Neural crest cell (in vitro differentiated cells): Measurements from ENCODE around the gene INSYN2A. TPM values are rescaled to one million over a fixed set of nuclear protein-coding genes. Genes with fewer than 3 reads are reported as not detected.

Experiments
- DNase-seq: peaks from one replicate; pipeline ENCODE4 v3.0.0; 2021; ENCODE audit warnings: low read depth, mixed read lengths, low spot score
- H3K27ac Mint-ChIP-seq: one replicate; pipeline ENCODE4 v1.8.0; 2021; ENCODE audit warnings: mild to moderate bottlenecking, mixed read lengths; ENCODE audit not compliant: unreplicated experiment
- H3K27me3 Mint-ChIP-seq: 2 replicates; pipeline ENCODE4 v1.8.0; 2021; ENCODE audit warnings: low read depth, mild to moderate bottlenecking, mixed read lengths
- H3K36me3 Mint-ChIP-seq: 2 replicates; pipeline ENCODE4 v1.8.0; 2021; ENCODE audit warnings: low read depth, mild to moderate bottlenecking, mixed read lengths
- H3K4me1 Mint-ChIP-seq: 2 replicates; pipeline ENCODE4 v1.8.0; 2021; ENCODE audit warnings: mixed read lengths
- H3K4me3 Mint-ChIP-seq: one replicate; pipeline ENCODE4 v1.8.0; 2021; ENCODE audit warnings: mild to moderate bottlenecking, mixed read lengths
- H3K9me3 Mint-ChIP-seq: 2 replicates; pipeline ENCODE4 v1.8.0; 2021; ENCODE audit warnings: mixed read lengths
- total RNA-seq: library from RNA; stranded (reverse); gene quantifications from 2 replicates; pipeline ENCODE4 v1.2.1, GENCODE V29; 2021
- TF ChIP-seq, protein P1 (sequence below): fragments of 200-600 bp; sonication (generic); conservative IDR thresholded peaks from 2 replicates; pipeline ENCODE4 v1.5.0; 2021; ENCODE audit warnings: antibody characterized with exemption, mild to moderate bottlenecking

Gene INSYN2A
- total RNA-seq, 1 donor from 2014 or later: 0.12 TPM

DNA sequence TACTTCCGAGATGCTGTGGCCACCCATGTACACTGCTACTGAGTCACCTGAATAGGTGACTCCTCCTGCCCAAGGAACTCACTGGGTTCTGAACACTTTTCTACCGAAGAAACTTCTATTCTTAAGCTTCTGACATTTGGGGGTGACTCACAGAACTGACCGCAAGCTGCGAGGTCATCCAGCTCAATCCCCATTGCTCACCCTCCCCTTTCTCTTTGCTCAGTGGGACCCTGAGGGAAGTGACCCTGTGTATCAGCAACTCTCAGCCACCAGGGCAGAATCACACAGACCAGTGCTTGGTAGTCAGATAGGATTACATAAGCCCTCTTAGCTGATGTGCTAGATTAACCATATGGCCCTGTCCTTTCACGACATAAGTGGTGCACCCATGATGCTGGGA is 46.3 kb downstream of the INSYN2A start:
- TF ChIP-seq, protein P1, sequence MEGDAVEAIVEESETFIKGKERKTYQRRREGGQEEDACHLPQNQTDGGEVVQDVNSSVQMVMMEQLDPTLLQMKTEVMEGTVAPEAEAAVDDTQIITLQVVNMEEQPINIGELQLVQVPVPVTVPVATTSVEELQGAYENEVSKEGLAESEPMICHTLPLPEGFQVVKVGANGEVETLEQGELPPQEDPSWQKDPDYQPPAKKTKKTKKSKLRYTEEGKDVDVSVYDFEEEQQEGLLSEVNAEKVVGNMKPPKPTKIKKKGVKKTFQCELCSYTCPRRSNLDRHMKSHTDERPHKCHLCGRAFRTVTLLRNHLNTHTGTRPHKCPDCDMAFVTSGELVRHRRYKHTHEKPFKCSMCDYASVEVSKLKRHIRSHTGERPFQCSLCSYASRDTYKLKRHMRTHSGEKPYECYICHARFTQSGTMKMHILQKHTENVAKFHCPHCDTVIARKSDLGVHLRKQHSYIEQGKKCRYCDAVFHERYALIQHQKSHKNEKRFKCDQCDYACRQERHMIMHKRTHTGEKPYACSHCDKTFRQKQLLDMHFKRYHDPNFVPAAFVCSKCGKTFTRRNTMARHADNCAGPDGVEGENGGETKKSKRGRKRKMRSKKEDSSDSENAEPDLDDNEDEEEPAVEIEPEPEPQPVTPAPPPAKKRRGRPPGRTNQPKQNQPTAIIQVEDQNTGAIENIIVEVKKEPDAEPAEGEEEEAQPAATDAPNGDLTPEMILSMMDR: no peak
- H3K9me3 Mint-ChIP-seq: no peaks in the 10 kb centered on the region
- peaks cover under 1% of the 10 kb centered on the region for H3K36me3 Mint-ChIP-seq
- H3K4me3 Mint-ChIP-seq: no peak overlapping the region
- H3K27ac Mint-ChIP-seq: no peak overlapping the region
- peaks cover 26% of the 10 kb centered on the region for H3K4me1 Mint-ChIP-seq
- H3K27me3 Mint-ChIP-seq: no peaks in the 10 kb centered on the region
- DNase-seq: no peak

GRCh38 chr10:127149501-127150081 is 46.8 kb downstream of the INSYN2A start:
- H3K4me1 Mint-ChIP-seq: peaks cover 26% of the 10 kb centered on the region
- no peak overlapping the region for H3K4me3 Mint-ChIP-seq
- H3K36me3 Mint-ChIP-seq: peaks cover 3% of the 10 kb centered on the region
- H3K27me3 Mint-ChIP-seq: no peaks in the 10 kb centered on the region
- DNase-seq: no peak
- no peak overlapping the region for H3K27ac Mint-ChIP-seq
- no peaks in the 10 kb centered on the region for H3K9me3 Mint-ChIP-seq
- TF ChIP-seq, protein P1: no peak

- H3K27me3 Mint-ChIP-seq: no peaks in the 10 kb centered on the region
- peaks cover 31% of the 10 kb centered on the region for H3K4me1 Mint-ChIP-seq
- no peak overlapping the region for H3K4me3 Mint-ChIP-seq
- TF ChIP-seq, protein P1: no peak
- H3K27ac Mint-ChIP-seq: no peak overlapping the region
- no peaks in the 10 kb centered on the region for H3K9me3 Mint-ChIP-seq
- peaks cover 6% of the 10 kb centered on the region for H3K36me3 Mint-ChIP-seq
- no peak for DNase-seq
Measured at GRCh38 chr10:127148933-127149220, 47.5 kb downstream of the INSYN2A start.

DNA sequence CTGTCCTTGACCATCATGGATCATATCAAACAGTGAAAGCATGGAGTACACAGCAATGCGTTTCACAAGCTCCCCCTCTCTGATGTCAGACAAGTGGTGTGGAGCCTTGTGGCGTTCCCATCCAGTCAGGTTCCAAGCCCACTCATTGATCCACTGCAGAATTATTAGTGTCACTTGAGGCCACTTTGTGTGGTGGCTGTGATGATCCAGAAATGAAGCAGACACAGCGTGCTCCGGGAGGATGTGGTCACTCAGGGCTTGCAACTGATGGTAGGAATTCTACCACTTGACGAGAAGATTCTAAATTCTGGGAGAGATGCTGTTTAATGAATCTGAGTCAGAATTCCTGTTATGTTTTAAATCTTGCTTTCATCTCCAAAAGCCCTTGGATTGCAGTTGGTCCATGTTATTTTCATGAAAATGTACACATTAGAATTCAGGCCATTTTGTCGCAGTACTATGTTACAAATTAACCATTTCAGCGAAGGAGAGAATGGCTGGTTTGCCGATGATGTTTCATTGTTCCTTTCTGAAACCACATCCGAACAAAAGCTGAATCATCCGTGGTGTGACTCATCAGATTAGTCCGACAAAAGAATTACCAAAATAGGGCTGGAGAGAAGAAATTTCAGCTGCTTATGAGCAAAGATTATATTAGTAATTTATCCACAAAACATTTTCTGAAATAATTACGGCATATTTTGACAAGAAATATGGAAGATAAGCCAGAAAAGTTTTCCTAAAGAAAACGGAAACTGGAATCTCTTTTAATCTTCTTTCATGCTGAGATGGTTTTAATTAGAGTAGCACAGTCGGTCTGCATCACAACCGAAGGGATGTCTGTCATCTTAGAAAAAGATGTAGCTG is 48.1 kb downstream of the INSYN2A start:
- Mint-ChIP-seq H3K27me3 (no peaks in the 10 kb centered on the region), H3K4me1 (peaks cover 33% of the 10 kb centered on the region), H3K4me3 (no peak overlapping the region), H3K27ac (no peak overlapping the region), H3K36me3 (peaks cover 7% of the 10 kb centered on the region), H3K9me3 (no peaks in the 10 kb centered on the region)
- DNase-seq: no peak
- TF ChIP-seq, protein P1: no peak

- Mint-ChIP-seq H3K4me1 (peaks cover 39% of the 10 kb centered on the region), H3K9me3 (no peaks in the 10 kb centered on the region)
Measured at GRCh38 chr10:127146661-127147060, 49.7 kb downstream of the INSYN2A start.

More at GRCh38 chr10:127146661-127147060, 49.7 kb downstream of the INSYN2A start:
- H3K36me3 Mint-ChIP-seq: peaks cover 7% of the 10 kb centered on the region
- H3K4me3 Mint-ChIP-seq: no peak overlapping the region
- no peaks in the 10 kb centered on the region for H3K27me3 Mint-ChIP-seq
- TF ChIP-seq, protein P1: no peak
- no peak overlapping the region for H3K27ac Mint-ChIP-seq
- no peak for DNase-seq
